Measurements from ENCODE around the gene CHDH.

Gene CHDH

DNA sequence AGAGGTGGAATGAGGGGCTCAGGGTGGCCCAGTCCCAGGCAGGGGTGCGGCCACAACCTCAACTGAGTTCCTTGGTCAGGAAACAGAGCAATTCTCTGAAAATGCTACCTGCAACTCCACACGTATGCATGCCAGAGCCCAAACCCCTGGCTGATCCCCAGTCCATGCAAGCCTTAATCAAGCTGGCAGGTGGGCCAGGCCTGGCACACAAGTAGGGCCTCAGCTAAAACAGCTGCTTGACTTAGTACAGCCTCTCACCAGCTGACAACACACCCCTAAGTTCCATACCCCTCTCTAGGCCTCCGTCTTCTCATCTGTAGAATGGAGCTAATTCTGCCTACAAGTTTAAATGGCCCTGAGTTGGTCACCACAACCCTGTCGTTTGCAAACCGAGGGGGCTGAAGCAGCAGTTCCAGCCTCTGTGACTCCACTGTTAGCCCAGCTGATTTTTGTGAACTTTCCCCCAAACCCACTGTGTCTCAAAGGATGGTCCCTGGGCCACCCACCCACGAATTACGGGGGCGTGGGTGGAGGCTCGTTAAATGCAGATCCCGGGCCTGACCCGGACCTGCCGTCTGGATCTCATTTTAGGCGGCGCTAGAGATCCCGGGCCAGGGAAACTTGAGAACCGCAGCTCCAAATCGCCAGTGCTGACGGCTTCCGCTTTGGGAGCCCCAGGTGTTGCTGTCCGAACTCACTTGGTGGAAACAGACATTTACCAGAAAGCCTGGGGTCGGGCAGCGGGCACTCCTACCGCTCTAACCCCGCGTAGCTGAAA lies 927 bp downstream of the CHDH start:
- H3K9me3 ChIP-seq (ENCODE audit: control insufficient read depth, insufficient read depth, low read length) = no peaks in the 10 kb centered on the region
- no peaks in the 10 kb centered on the region for H3K79me2 ChIP-seq (ENCODE audit: control insufficient read depth, low read length)
- H3K36me3 ChIP-seq (ENCODE audit: control insufficient read depth, low read length) = no peaks in the 10 kb centered on the region
- H3K27ac ChIP-seq (ENCODE audit: low read depth, low read length) = no peak overlapping the region
- no peak for TF ChIP-seq EZH2phosphoT487 (IDR thresholded peaks at IDR 0.05; ENCODE audit: borderline replicate concordance, low read length)
- TF ChIP-seq, protein P1, sequence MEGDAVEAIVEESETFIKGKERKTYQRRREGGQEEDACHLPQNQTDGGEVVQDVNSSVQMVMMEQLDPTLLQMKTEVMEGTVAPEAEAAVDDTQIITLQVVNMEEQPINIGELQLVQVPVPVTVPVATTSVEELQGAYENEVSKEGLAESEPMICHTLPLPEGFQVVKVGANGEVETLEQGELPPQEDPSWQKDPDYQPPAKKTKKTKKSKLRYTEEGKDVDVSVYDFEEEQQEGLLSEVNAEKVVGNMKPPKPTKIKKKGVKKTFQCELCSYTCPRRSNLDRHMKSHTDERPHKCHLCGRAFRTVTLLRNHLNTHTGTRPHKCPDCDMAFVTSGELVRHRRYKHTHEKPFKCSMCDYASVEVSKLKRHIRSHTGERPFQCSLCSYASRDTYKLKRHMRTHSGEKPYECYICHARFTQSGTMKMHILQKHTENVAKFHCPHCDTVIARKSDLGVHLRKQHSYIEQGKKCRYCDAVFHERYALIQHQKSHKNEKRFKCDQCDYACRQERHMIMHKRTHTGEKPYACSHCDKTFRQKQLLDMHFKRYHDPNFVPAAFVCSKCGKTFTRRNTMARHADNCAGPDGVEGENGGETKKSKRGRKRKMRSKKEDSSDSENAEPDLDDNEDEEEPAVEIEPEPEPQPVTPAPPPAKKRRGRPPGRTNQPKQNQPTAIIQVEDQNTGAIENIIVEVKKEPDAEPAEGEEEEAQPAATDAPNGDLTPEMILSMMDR (IDR thresholded peaks at IDR 0.05; ENCODE audit: low read depth, low read length, poor library complexity, severe bottlenecking) = peak; percentile 19
- peaks cover 51% of the 10 kb centered on the region for H3K27me3 ChIP-seq (ENCODE audit: control insufficient read depth, low read length)
- peak overlapping the region; percentile 42 for H3K4me3 ChIP-seq (ENCODE audit: low read length)
- peak overlapping the region; percentile 56 for H3K4me2 ChIP-seq (ENCODE audit: low read length)
- peaks cover 10% of the 10 kb centered on the region for H3K4me1 ChIP-seq (ENCODE audit: control insufficient read depth, low read length)
- no peaks in the 10 kb centered on the region for H3K9me2 ChIP-seq (replicated peaks; ENCODE audit: control insufficient read depth, low read length)
- no peaks in the 10 kb centered on the region for H4K20me1 ChIP-seq (ENCODE audit: control insufficient read depth, insufficient read depth, low read depth, low read length)
- no peaks in the 10 kb centered on the region for H3F3A ChIP-seq (ENCODE audit: control insufficient read depth, insufficient read depth)

DNA sequence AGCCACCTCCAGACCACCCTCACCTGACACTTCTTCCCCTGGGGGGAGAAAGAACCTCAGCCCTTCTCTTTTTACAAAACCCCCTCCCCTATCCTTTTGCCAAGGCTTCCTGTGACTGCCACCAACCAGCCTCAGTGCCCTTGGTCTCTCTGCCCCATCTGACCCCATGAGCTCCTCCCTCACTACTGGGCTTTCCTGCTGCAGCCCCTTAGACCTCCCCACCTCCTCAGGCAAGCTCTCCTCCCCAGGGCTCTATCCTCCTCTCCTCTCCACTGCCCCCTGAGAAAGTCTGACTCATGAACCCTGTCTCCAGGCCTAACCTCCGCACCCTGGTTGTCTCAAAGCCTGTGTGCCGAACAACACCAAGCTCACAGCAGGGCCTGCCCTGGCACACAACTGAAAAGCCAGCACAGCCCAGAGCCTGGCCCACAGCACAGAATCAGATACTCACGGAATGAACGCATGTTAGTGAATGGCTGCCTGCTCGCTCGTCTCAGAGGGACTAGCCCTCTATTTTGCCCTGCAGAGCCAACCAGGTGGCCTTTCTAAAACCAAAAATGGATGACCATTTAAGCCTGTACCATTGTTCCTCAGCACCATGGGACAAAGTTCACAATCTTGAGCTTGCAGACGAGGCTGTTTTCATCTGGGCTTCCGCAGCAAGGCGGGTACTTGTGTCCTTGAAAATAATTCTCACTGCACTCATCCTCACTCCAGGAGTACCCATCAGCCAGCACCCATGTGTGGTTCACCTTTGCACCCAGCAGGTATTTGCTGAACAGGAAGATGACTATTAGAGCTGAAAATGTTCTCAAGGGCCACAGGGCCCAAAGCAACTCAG lies 1.7 kb downstream of the CHDH start:
- Histone ChIP-seq H3K9me3 (ENCODE audit: control insufficient read depth, insufficient read depth, low read length) (no peaks in the 10 kb centered on the region), H3K4me2 (ENCODE audit: low read length) (no peak overlapping the region), H4K20me1 (ENCODE audit: control insufficient read depth, insufficient read depth, low read depth, low read length) (no peaks in the 10 kb centered on the region), H3K4me1 (ENCODE audit: control insufficient read depth, low read length) (peaks cover 10% of the 10 kb centered on the region), H3K4me3 (ENCODE audit: low read length) (no peak overlapping the region), H3K9me2 (replicated peaks; ENCODE audit: control insufficient read depth, low read length) (no peaks in the 10 kb centered on the region), H3K36me3 (ENCODE audit: control insufficient read depth, low read length) (no peaks in the 10 kb centered on the region), H3K27me3 (ENCODE audit: control insufficient read depth, low read length) (peaks cover 51% of the 10 kb centered on the region), H3F3A (ENCODE audit: control insufficient read depth, insufficient read depth) (no peaks in the 10 kb centered on the region), H3K79me2 (ENCODE audit: control insufficient read depth, low read length) (no peaks in the 10 kb centered on the region), H3K27ac (ENCODE audit: low read depth, low read length) (no peak overlapping the region)
- TF ChIP-seq, protein P1 (IDR thresholded peaks at IDR 0.05; ENCODE audit: low read depth, low read length, poor library complexity, severe bottlenecking) = no peak
- no peak for TF ChIP-seq EZH2phosphoT487 (IDR thresholded peaks at IDR 0.05; ENCODE audit: borderline replicate concordance, low read length)

- Histone ChIP-seq H3K36me3 (ENCODE audit: control insufficient read depth, low read length) (no peaks in the 10 kb centered on the region), H3K4me1 (ENCODE audit: control insufficient read depth, low read length) (peaks cover 10% of the 10 kb centered on the region), H3K4me3 (ENCODE audit: low read length) (no peak overlapping the region), H3K27me3 (ENCODE audit: control insufficient read depth, low read length) (peaks cover 51% of the 10 kb centered on the region), H3K27ac (ENCODE audit: low read depth, low read length) (no peak overlapping the region), H4K20me1 (ENCODE audit: control insufficient read depth, insufficient read depth, low read depth, low read length) (no peaks in the 10 kb centered on the region), H3K9me3 (ENCODE audit: control insufficient read depth, insufficient read depth, low read length) (no peaks in the 10 kb centered on the region), H3K9me2 (replicated peaks; ENCODE audit: control insufficient read depth, low read length) (no peaks in the 10 kb centered on the region), H3F3A (ENCODE audit: control insufficient read depth, insufficient read depth) (no peaks in the 10 kb centered on the region), H3K79me2 (ENCODE audit: control insufficient read depth, low read length) (no peaks in the 10 kb centered on the region), H3K4me2 (ENCODE audit: low read length) (no peak overlapping the region)
- no peak for TF ChIP-seq EZH2phosphoT487 (IDR thresholded peaks at IDR 0.05; ENCODE audit: borderline replicate concordance, low read length)
- TF ChIP-seq, protein P1 (IDR thresholded peaks at IDR 0.05; ENCODE audit: low read depth, low read length, poor library complexity, severe bottlenecking) = no peak
Measured at GRCh38 chr3:53843195-53844177, 2.7 kb downstream of the CHDH start.
